Urothelium cell line (cell line): ENCODE results near the gene SPPL3.
"Not testable (repeated sequence)": the region's sequence is repeated elsewhere in the genome, so short reads cannot be mapped to it uniquely, and the experiment has no call there.

Experiments used
- DNase-seq: peaks from one replicate; pipeline ENCODE4 v3.0.0; 2011; ENCODE audit warnings: low spot score, mixed read lengths
- FAIRE-seq: peaks from 2 replicates; lab custom pipeline; 2011; peaks lifted over from hg19 to GRCh38; lab: Jason Lieb, UNC

Gene SPPL3, protein sequence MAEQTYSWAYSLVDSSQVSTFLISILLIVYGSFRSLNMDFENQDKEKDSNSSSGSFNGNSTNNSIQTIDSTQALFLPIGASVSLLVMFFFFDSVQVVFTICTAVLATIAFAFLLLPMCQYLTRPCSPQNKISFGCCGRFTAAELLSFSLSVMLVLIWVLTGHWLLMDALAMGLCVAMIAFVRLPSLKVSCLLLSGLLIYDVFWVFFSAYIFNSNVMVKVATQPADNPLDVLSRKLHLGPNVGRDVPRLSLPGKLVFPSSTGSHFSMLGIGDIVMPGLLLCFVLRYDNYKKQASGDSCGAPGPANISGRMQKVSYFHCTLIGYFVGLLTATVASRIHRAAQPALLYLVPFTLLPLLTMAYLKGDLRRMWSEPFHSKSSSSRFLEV

DNA sequence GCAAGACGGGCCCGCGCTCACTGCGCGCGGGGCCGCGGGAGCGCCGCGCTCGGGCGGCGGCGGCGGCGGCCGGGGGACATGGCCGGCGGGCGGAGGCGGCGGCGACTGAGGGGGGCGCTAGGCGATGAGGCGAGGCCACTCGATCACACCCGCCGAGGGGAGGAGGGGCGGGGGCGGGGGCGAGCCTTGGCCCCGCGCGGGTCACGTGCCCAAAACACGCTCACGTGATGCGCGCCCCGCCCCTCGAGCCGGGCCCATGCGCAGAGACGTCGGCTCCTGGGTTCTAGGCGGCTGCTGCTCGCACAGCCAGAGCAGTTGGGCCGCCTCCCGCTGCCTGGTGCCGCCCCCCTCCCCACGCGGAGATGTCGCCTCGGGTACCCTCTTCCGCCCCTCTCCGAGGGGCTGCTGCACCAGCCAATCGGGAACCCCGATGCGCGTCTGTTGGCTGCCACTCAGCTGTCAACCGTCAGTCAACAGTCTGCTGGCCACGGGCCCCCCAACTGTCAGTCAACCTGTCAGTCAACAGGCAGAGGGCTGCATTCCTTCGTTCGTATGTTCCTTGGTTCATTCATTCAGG, at the start of gene SPPL3:
TSS of gene SPPL3 (minus strand) at position 162 of the 577 bp plus-strand sequence. CDS start 491 bp downstream, outside the sequence.
- FAIRE-seq (peak; percentile 73), DNase-seq (peak; percentile 95)

- DNase-seq, result no peak
- FAIRE-seq, result no peak
Observed at GRCh38 chr12:120950807-120951206, 46.6 kb upstream of the SPPL3 start.

DNA sequence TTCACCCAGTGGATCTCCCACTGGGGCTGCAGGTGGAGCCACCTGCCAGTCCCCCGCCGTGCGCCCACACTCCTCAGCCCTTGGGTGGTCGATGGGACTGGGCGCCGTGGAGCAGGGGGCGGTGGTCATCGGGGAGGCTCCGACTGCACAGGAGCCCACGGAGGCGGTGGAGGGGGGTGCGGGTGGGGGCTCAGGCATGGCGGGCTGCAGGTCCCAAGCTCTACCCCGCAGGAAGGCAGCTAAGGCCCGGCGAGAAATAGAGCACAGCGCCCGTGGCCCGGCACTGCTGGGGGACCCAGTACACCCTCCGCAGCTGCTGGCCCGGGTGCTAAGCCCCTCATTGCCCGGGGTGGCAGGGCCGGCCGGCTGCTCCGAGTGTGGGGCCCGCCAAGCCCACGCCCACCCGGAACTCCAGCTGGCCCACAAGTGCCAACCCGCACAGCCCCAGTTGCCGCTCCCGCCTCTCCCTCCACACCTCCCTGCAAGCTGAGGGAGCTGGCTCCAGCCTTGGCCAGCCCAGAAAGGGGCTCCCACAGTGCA, 46.2 kb upstream of the SPPL3 start:
- FAIRE-seq, DNase-seq: not testable (repeated sequence)

DNA sequence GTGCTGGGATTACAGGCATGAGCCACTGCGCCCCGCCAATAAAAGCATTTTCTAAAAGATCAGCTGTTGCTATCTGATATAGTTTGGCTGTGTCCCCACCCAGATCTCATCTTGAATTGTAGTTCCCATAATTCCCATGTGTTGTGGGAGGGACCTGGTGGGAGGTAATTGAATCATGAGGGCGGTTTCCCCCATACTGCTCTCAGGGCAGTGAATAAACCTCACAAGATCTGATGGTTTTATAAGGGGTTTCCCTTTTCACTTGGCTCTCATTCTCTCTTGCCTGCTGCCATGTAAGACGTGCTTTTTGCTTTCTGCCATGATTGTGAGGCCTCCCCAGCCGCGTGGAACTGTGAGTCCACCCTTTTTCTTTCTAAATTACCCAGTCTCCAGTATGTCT, 41.4 kb upstream of the SPPL3 start:
- FAIRE-seq, DNase-seq: not testable (repeated sequence)

DNA sequence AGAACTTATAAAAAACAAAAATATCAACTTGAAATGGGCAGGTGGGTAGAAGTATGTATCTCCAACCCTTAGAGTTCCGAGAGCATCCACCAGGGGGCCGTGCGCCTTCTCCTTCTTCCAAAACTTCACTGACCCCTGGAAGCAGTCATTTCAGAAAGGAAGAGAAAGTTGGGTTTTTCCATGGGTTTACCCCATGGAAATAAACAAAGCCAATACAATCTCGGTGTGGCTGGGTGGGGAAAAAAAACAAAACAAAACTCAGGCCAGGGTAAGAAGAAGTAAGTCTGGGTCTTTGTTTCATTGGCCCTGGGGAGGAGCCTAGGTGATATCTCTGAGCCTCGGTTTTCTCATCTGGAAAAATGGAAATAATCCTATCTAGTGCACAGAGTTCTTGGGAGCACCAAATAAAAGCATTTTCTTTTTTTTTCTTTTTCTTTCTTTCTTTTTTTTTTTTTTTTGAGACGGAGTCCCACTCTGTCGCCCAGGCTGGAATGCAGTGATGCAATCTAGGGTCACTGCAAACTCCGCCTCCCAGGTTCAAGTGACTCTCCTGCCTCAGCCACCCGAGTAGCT, 40.6 kb upstream of the SPPL3 start:
- DNase-seq (peak; percentile 65), FAIRE-seq (no peak)

DNA sequence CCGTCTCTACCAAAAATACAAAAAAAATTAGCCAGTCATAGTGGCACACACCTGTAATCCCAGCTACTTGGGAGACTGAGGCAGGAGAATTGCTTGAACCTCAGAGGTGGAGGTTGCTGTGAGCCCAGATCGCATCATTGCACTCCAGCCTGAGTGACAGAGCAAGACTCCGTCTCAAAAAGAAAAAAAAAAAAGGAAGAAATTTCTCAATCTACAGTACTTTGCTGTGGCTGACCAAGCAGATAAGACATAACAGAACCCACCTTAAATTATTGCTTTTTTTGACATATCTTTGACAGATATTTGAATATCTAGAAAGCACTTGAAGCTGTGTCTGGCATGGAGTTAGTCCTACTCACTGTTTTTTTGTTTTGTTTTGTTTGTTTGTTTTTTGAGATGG, 39.3 kb upstream of the SPPL3 start:
- FAIRE-seq (no peak), DNase-seq (no peak)

DNA sequence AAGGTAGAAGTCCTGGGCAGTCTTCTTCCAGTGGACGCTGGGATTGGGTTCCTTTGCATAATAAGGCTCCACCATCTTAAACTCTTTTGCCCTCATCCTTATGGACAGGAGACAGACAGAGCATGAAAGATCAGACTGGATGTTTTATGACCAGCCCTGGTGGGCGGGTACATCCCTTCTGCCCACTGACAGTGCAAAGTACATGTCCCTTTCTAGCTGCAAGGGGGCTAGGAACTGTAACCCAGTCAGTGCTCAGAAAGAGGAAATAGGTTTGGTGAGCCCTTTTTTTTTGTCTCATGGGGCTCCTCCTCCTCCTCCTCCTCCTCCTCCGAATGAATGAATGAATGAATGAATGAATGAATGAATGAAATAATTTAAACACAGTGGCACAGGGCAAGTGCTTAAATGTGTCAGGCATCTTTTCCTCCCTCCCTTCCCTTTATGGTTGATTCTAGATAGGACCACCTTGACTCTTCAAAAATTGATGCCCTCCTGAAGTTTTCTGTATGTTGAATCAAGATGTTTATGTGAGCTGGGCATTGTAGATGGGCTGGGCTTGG, 37.8 kb upstream of the SPPL3 start:
- FAIRE-seq, result no peak
- no peak for DNase-seq

DNA sequence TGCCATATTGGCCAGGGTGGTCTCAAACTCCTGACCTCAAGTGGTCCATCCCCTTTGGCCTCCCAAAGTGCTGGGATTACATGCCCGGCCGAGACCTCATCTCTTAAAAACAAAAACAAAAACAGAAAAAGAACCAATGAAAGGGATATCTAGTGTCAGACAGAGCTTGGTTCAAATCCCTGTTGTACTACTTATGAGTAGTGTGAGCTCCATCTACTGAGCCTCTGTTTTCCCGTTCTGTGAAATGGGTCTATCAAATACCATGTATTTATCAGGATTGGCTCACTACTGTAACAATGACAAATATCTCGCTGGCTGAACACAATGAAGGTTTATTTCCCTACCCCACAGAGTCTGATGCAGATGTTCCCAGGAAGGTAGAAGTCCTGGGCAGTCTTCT, 37.3 kb upstream of the SPPL3 start:
- no peak for DNase-seq
- no peak for FAIRE-seq

GRCh38 chr12:120940799-120941198, 36.6 kb upstream of the SPPL3 start:
- DNase-seq (no peak), FAIRE-seq (no peak)

DNA sequence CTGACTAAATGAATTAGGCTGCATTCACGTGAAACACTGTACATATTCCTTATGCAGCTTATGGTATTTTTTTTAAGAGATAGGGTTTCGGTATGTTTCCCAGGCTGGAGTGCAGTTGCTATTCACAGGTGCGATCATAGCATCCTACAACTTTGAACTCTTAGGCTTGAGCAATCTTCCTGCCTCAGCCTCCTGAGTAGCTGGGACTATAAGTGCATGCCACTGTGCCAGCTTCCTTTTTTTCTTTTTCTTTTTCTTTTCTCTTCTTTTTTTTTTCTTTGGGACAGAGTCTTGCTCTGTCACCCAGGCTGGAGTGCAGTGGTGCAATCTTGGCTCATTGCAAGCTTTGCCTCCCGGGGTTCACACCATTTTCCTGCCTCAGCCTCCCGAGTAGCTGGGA, 35.8 kb upstream of the SPPL3 start:
- no peak for DNase-seq
- no peak for FAIRE-seq

- DNase-seq, result no peak
- no peak for FAIRE-seq
Observed at GRCh38 chr12:120939523-120939922, 35.4 kb upstream of the SPPL3 start.

DNA sequence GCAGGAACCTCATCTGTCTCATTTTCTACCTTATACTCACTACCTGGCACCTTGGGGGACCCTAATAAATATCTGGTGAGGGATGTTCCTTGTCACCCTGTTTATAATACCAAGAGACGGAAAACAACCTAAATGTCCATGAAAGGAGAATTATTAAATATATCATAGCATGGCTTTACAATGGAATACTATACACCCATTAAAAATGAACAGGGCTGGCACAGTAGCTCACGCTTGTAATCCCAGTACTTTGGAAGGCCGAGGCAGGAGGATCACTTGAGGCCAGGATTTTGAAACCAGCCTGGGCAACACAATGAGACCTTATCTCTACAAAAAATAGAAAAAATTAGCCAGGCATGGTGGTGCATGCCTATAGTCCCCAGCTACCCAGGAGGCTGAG, 34.3 kb upstream of the SPPL3 start:
- DNase-seq, result no peak
- no peak for FAIRE-seq

DNA sequence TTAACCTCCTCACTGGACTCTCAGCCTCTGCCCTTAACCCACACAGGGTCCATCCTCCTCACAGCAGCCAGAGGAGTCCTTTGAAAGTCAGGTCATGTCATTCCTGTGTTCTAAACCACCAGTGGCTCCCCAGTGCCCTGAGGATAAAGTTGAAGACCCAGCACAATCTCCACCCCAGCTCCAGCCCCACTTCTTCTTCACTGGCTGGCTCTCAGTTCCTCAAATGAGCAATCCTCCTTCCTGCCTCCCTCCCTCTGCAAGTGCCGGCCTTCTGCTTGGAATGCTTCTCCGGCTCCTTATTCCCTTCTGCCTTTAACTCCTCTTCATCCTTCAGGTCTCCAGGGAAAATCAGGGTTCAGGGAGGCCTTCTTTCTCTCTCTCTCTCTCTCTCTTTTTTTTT, 32.0 kb upstream of the SPPL3 start:
- DNase-seq, result no peak
- no peak for FAIRE-seq

- FAIRE-seq, result no peak
- no peak for DNase-seq
Observed at GRCh38 chr12:120933786-120934185, 29.6 kb upstream of the SPPL3 start.

- FAIRE-seq (no peak), DNase-seq (no peak)
Observed at GRCh38 chr12:120932956-120933526, 28.9 kb upstream of the SPPL3 start.

- FAIRE-seq (no peak), DNase-seq (no peak)
Observed at GRCh38 chr12:120932058-120932457, 27.9 kb upstream of the SPPL3 start.

DNA sequence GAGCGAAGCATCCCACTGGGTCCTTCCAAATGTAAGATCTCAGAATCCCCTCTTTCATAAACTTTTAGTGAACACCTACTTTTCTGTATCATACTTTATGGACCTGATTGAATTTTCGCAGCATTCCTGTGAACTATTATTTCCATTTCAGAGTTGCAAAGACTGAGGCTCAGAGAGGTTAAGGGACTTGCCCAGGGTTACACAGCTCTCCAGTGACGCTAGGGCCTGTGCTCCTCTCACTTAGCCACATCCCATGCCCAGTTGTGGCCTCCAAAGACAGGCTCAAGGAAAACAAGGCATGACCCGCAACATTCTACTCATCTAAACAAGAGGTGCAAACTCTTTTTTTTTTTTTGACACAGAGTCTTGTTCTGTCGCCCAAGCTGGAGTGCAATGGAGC, 25.9 kb upstream of the SPPL3 start:
- FAIRE-seq (no peak), DNase-seq (no peak)

GRCh38 chr12:120928864-120929652, 24.9 kb upstream of the SPPL3 start:
- FAIRE-seq (no peak), DNase-seq (no peak)

GRCh38 chr12:120925740-120926563, 21.8 kb upstream of the SPPL3 start:
- FAIRE-seq, result no peak
- no peak for DNase-seq

DNA sequence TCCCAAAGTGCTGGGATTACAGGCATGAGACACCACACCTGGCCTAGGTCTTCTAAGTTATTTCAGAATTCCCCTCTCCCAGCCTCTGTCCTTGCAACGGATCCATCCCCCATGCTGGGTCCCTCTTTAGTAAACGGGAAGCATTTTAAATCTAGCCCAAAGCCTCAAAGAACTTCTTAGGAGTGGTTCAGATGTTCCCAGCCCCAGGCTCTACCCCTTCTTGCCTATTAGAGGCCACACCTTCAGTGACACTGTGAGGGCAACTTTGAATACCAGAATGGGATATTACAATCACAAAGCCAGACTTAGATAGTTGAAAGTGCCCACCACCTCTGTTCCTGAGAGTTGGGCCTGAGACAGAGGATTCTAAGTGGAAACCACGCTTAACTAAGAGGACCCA, 18.1 kb upstream of the SPPL3 start:
- DNase-seq (no peak), FAIRE-seq (no peak)
